ENCODE data around the gene RFX5. TPM values are rescaled to one million over a fixed set of nuclear protein-coding genes. Genes with fewer than 3 reads are reported as not detected.
A peak's percentile ranks its signal among the peaks of the same experiment; 100 is the strongest.
"Not testable (repeated sequence)": the region's sequence is repeated elsewhere in the genome, so short reads cannot be mapped to it uniquely, and the experiment has no call there.

Gene RFX5
- total and polyA plus RNA-seq, 12 donors: 22.6 to 82.5 (median 50.0) TPM

- DNase-seq: peak in 1 of 7 donors; percentile 46
- H3K4me3 ChIP-seq: no peak overlapping the region
- H3K9me3 ChIP-seq (replicated peaks in 1 of 3): no peaks in the 10 kb centered on the region
- no peaks in the 10 kb centered on the region for H3K36me3 ChIP-seq (replicated peaks in 1 of 2)
- WGBS, 4 donors: 87 to 92% (median 90%) methylated on average over 6 of the region's 6 CpGs
- TF ChIP-seq, protein P1, sequence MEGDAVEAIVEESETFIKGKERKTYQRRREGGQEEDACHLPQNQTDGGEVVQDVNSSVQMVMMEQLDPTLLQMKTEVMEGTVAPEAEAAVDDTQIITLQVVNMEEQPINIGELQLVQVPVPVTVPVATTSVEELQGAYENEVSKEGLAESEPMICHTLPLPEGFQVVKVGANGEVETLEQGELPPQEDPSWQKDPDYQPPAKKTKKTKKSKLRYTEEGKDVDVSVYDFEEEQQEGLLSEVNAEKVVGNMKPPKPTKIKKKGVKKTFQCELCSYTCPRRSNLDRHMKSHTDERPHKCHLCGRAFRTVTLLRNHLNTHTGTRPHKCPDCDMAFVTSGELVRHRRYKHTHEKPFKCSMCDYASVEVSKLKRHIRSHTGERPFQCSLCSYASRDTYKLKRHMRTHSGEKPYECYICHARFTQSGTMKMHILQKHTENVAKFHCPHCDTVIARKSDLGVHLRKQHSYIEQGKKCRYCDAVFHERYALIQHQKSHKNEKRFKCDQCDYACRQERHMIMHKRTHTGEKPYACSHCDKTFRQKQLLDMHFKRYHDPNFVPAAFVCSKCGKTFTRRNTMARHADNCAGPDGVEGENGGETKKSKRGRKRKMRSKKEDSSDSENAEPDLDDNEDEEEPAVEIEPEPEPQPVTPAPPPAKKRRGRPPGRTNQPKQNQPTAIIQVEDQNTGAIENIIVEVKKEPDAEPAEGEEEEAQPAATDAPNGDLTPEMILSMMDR (IDR thresholded peaks at IDR 0.05): no peak
- no peak for TF ChIP-seq POLR2A (IDR thresholded peaks at IDR 0.05)
- H3K4me1 ChIP-seq (replicated peaks in 1 of 2): peaks cover 0 to 5% of the 10 kb centered on the region in 2 donors
- H3K27ac ChIP-seq: no peak overlapping the region
- H3K27me3 ChIP-seq: no peaks in the 10 kb centered on the region
- intact Hi-C loops (cut with DNase I): no loop called here
Measured at GRCh38 chr1:151352021-151352718, 5.1 kb upstream of the RFX5 start.

GRCh38 chr1:151350323-151350722 is 3.3 kb upstream of the RFX5 start:
- H3K9me3 ChIP-seq (replicated peaks in 1 of 3); DNase-seq; intact Hi-C loops (cut with DNase I); H3K27me3 ChIP-seq; H3K4me3 ChIP-seq; H3K27ac ChIP-seq; H3K36me3 ChIP-seq (replicated peaks in 1 of 2): not testable (repeated sequence)
- H3K4me1 ChIP-seq (replicated peaks in 1 of 2): peaks cover 8 to 14% of the 10 kb centered on the region in 2 donors
- 92 to 95% (median 94%) methylated on average over 9 of the region's 9 CpGs for WGBS, 4 donors

DNA sequence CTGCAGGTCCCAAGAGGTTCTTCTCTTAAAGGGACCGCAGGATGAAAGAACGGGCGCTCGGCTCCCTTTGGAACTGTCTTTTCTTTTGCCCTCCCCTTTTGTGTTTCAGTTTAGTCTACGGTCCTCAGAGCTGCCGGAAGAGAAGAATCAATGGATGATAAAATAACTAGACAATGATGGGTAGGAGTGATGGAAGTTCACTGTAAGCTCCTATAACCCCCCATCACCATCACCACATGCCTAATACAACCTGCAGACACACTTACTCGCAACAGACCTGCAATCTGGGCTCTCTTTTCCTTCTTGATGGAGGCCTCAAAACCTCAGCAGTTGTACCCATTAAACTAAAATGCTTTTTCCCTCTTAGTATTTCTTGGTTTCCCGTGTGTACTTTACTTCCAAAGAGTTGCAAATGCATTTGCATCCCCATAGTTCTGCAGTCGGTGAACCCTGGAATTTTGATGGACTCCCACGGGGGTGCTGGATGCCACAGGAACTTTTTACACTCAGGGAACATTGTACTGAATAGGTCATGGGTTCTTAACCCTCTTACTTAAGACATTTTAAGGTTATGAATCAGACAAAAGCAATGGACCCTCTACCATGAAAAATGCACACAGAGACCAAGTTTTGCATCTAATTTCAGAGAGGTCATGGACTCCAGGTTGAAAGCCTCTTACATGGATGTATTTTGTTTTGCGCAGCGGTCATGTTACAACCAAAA is 633 bp upstream of the RFX5 start:
- H3K27ac ChIP-seq: peak overlapping the region in 4 of 5 donors; percentile 74 to 93 (median 84)
- intact Hi-C loops (cut with DNase I): no loop called here
- no peaks in the 10 kb centered on the region for H3K9me3 ChIP-seq (replicated peaks in 1 of 3)
- DNase-seq: no peak
- TF ChIP-seq, protein P1 (IDR thresholded peaks at IDR 0.05): no peak
- no peak for TF ChIP-seq POLR2A (IDR thresholded peaks at IDR 0.05)
- no peaks in the 10 kb centered on the region for H3K27me3 ChIP-seq
- peak overlapping the region in 2 of 4 donors; percentile 47 to 71 for H3K4me3 ChIP-seq
- peaks cover 0 to 24% of the 10 kb centered on the region in 2 donors for H3K36me3 ChIP-seq (replicated peaks in 1 of 2)
- H3K4me1 ChIP-seq (replicated peaks in 1 of 2): peaks cover 8 to 14% of the 10 kb centered on the region in 2 donors
- 28 to 33% (median 29%) methylated on average over 12 of the region's 12 CpGs for WGBS, 4 donors

DNA sequence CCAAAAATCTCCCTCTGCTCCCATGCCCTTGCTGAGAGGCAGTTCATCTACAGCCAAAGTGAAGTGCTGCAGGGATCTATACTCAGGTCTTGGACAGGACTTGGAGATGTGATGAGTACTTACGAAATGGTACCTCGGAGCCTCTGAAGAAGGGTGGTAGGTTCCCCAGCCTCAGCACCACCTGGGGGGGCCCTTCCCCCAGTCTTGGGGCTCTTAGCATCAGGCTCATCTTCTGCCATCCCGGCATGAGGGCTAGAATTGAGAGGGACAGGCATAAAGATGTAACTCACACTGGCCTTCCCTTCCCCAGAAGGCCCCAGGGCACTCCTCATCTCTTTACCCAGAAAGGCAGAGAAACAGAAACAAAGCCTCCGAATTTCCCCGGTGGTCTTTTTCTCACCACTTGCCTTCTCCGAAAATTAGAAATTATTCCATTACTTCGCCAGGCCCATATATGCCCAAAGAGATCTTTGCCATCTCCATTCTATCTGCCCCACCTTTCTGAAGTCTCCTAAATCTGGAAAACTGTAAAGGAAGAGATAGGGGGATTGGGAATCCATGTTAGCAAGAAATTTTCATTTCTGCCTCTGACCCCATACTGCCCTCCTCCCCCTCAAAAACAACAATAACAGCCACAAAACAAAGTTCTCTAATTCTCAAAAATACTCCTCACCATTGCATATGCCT is 827 bp downstream of the RFX5 start:
- 47 to 60% (median 49%) methylated on average over 7 of the region's 7 CpGs for whole genome bisulfite sequencing, 4 donors
- H3K27ac ChIP-seq: peak overlapping the region in 4 of 5 donors; percentile 74 to 93 (median 84)
- peaks cover 8 to 14% of the 10 kb centered on the region in 2 donors for H3K4me1 ChIP-seq (replicated peaks in 1 of 2)
- no peaks in the 10 kb centered on the region for H3K27me3 ChIP-seq
- no peaks in the 10 kb centered on the region for H3K9me3 ChIP-seq (replicated peaks in 1 of 3)
- H3K36me3 ChIP-seq (replicated peaks in 1 of 2): peaks cover 0 to 29% of the 10 kb centered on the region in 2 donors
- no peak for DNase-seq
- H3K4me3 ChIP-seq: peak overlapping the region in 3 of 4 donors; percentile 16 to 71 (median 47)
- intact Hi-C loops (cut with DNase I): no loop called here
- no peak for TF ChIP-seq POLR2A (IDR thresholded peaks at IDR 0.05)
- TF ChIP-seq, protein P1 (IDR thresholded peaks at IDR 0.05): no peak

All from adrenal gland (tissue), 12 donors.